Measurements from ENCODE around the gene RAB25. TPM values are rescaled to one million over a fixed set of nuclear protein-coding genes. Genes with fewer than 3 reads are reported as not detected.

The RAB25 gene
- polyA plus RNA-seq, 1 donor (not counting 4 experiments of a cell fraction or from before 2014, with no cell fraction given): 93.4 TPM

- Histone ChIP-seq H3K79me2 (ENCODE audit: control insufficient read depth, insufficient read depth, low read length) (no peaks in the 10 kb centered on the region), H3K9ac (ENCODE audit: control insufficient read depth, extremely low read depth, insufficient read depth, low read length) (no peak overlapping the region), H3K36me3 (ENCODE audit: control insufficient read depth in 2 of 2, extremely low read depth in 1 of 2, insufficient read depth in 2 of 2, low read length in 2 of 2) (peaks cover 23 to 43% of the 10 kb centered on the region in 2 experiments), H3K4me1 (ENCODE audit: control insufficient read depth, extremely low read depth, insufficient read depth, low read length) (no peaks in the 10 kb centered on the region), H2AFZ (ENCODE audit: control insufficient read depth, low read length) (no peak overlapping the region), H3K9me1 (ENCODE audit: control insufficient read depth, extremely low read depth, insufficient read depth, low read length) (no peaks in the 10 kb centered on the region), H3K27me3 (ENCODE audit: control insufficient read depth, extremely low read depth, insufficient read depth, low read length) (no peaks in the 10 kb centered on the region), H3K4me2 (ENCODE audit: control insufficient read depth, extremely low read depth, insufficient read depth, low read depth, low read length) (no peak overlapping the region), H3K4me3 (ENCODE audit: control insufficient read depth in 2 of 3, extremely low read depth in 1 of 3, insufficient read depth in 2 of 3, low read depth in 1 of 3, low read length in 3 of 3) (no peak overlapping the region), H3K9me3 (ENCODE audit: control insufficient read depth, low read depth, low read length) (no peaks in the 10 kb centered on the region), H4K20me1 (ENCODE audit: control insufficient read depth, extremely low read depth, insufficient read depth, low read length) (no peaks in the 10 kb centered on the region), H3K27ac (ENCODE audit: control insufficient read depth, insufficient read depth, low read length) (no peak overlapping the region)
- DNase-seq (ENCODE audit: low read depth, low spot score) (no peak), FAIRE-seq (no peak)
- dilution Hi-C loops (cut with MboI; ENCODE audit: extremely low pct_ligation_motif_present, low sequenced_read_pairs): no loop called here
- TF ChIP-seq, protein P1, sequence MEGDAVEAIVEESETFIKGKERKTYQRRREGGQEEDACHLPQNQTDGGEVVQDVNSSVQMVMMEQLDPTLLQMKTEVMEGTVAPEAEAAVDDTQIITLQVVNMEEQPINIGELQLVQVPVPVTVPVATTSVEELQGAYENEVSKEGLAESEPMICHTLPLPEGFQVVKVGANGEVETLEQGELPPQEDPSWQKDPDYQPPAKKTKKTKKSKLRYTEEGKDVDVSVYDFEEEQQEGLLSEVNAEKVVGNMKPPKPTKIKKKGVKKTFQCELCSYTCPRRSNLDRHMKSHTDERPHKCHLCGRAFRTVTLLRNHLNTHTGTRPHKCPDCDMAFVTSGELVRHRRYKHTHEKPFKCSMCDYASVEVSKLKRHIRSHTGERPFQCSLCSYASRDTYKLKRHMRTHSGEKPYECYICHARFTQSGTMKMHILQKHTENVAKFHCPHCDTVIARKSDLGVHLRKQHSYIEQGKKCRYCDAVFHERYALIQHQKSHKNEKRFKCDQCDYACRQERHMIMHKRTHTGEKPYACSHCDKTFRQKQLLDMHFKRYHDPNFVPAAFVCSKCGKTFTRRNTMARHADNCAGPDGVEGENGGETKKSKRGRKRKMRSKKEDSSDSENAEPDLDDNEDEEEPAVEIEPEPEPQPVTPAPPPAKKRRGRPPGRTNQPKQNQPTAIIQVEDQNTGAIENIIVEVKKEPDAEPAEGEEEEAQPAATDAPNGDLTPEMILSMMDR (optimal IDR thresholded peaks at IDR 0.05 in 1 of 3, IDR thresholded peaks at IDR 0.05 in 1 of 3, conservative IDR thresholded peaks at IDR 0.05 in 1 of 3; ENCODE audit: extremely low read depth in 1 of 3, insufficient read depth in 2 of 3, low read length in 3 of 3): no peak
- TF ChIP-seq EZH2 (IDR thresholded peaks at IDR 0.05; ENCODE audit: low read length): no peak
Measured at GRCh38 chr1:156045076-156045475, 15.9 kb upstream of the RAB25 start.

GRCh38 chr1:156048663-156049258 lies 12.2 kb upstream of the RAB25 start:
- Histone ChIP-seq H2AFZ (ENCODE audit: control insufficient read depth, low read length) (no peak overlapping the region), H3K4me1 (ENCODE audit: control insufficient read depth, extremely low read depth, insufficient read depth, low read length) (peaks cover 4% of the 10 kb centered on the region), H3K9ac (ENCODE audit: control insufficient read depth, extremely low read depth, insufficient read depth, low read length) (no peak overlapping the region), H3K4me2 (ENCODE audit: control insufficient read depth, extremely low read depth, insufficient read depth, low read depth, low read length) (no peak overlapping the region), H3K27me3 (ENCODE audit: control insufficient read depth, extremely low read depth, insufficient read depth, low read length) (no peaks in the 10 kb centered on the region), H3K36me3 (ENCODE audit: control insufficient read depth in 2 of 2, extremely low read depth in 1 of 2, insufficient read depth in 2 of 2, low read length in 2 of 2) (peaks cover 15 to 27% of the 10 kb centered on the region in 2 experiments), H3K79me2 (ENCODE audit: control insufficient read depth, insufficient read depth, low read length) (peaks cover 19% of the 10 kb centered on the region), H3K9me1 (ENCODE audit: control insufficient read depth, extremely low read depth, insufficient read depth, low read length) (peaks cover 2% of the 10 kb centered on the region), H3K4me3 (ENCODE audit: control insufficient read depth in 2 of 3, extremely low read depth in 1 of 3, insufficient read depth in 2 of 3, low read depth in 1 of 3, low read length in 3 of 3) (no peak overlapping the region), H4K20me1 (ENCODE audit: control insufficient read depth, extremely low read depth, insufficient read depth, low read length) (no peaks in the 10 kb centered on the region), H3K9me3 (ENCODE audit: control insufficient read depth, low read depth, low read length) (no peaks in the 10 kb centered on the region), H3K27ac (ENCODE audit: control insufficient read depth, insufficient read depth, low read length) (no peak overlapping the region)
- FAIRE-seq (no peak), DNase-seq (ENCODE audit: low read depth, low spot score) (no peak)
- no peak for TF ChIP-seq EZH2 (IDR thresholded peaks at IDR 0.05; ENCODE audit: low read length)
- TF ChIP-seq, protein P1 (optimal IDR thresholded peaks at IDR 0.05 in 1 of 3, IDR thresholded peaks at IDR 0.05 in 1 of 3, conservative IDR thresholded peaks at IDR 0.05 in 1 of 3; ENCODE audit: extremely low read depth in 1 of 3, insufficient read depth in 2 of 3, low read length in 3 of 3): no peak
- dilution Hi-C loops (cut with MboI; ENCODE audit: extremely low pct_ligation_motif_present, low sequenced_read_pairs): no loop called here

Measured in keratinocyte (primary cell).